HUDEP-2 (cell line): ENCODE data around the gene PLXNA4.

Experiments
- DNase-seq, 76 experiments: peaks; one replicate each; lab custom pipeline; 2025; ENCODE audit not compliant: unreplicated experiment in 76 of 76; lab: John Stamatoyannopoulos, UW

PLXNA4 gene

DNA sequence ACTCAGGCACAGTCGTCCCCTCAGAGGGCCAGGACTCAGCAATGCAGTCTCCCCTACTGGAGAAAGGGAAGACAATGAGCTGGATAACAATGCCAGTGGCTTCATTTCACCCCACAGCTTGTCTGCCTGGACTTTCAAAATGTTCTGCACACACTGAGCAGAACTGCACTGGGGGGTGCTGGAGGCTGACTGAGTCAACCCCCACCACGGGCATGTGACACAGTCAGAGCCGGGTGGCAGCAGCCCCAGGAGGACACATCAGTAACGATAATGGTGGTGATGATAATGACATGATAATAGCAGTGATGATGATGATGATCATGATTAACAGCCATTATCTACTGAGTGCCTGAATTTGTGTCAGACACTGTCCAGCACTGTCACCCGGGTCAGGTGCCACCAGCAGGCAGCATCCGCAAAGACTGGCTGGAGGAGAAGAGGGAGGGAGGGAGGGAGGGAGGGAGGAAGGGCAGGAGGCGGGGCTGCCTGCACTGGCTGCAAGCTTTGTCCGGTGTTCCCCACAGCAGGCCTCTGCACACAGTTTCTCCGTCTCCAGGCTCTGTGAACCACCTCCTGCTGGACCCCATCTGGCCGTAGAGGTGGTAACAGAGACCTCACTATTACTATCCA is 67.4 kb downstream of the PLXNA4 start:
- no peak for DNase-seq

DNA sequence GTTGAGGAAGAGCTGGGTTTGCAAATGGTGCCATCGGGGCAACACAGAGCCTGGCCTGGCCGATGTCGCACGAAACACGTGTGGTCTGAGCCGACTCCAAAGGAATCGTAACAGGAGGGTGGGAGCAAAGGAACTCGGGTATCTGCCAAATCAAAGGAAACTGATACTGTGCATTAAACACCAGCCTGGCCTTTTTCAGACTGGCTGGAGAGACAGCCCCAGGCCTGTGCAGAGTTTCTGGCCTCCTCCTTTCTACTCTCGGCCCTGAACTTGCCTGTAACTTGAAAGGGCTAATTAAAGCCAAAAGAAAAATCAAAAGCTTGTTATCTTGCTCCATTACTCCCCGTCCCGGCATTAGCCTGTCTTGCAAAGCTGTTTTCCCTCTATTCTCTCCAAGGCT is 71.4 kb downstream of the PLXNA4 start:
- DNase-seq, result no peak

DNA sequence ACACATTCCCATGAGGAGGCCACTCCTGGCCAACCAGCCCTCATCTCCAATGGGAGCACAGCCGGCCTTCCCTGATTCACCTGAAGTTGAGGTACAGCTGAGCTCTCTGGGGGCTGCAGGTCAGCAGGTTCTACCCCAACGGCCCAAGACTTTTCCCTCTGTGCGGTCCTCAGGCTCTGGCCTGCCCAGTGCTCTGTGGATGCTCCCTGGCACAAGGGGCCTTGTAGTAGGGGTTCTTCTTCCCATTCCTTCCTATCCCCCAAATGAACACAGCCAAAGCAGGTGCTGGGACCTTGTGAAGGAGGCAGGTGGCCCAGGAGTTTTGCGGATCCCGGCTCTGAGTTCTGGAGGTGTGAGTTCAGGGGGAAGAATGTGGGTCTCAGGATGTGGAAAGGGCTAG is 72.2 kb downstream of the PLXNA4 start:
- DNase-seq, result no peak

DNA sequence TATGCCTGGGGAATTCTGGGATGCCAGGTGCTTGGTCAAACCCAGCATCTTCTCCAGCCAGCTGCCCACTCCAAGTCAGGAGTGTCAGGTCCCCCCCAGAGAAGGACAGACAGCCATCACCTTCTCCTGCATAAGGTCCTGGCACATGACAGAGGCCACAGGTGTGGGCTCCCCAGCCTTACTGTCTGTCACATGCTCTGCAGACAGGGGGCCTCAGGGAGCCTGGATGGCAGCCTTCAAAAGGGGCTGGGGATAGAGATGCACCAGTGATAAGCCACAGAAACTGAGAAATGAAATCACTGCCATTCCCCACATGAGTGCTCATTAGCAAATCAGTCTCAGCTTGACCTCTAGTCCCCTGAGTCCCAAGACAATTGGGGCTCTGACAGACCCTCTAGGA is 72.9 kb downstream of the PLXNA4 start:
- no peak for DNase-seq

DNA sequence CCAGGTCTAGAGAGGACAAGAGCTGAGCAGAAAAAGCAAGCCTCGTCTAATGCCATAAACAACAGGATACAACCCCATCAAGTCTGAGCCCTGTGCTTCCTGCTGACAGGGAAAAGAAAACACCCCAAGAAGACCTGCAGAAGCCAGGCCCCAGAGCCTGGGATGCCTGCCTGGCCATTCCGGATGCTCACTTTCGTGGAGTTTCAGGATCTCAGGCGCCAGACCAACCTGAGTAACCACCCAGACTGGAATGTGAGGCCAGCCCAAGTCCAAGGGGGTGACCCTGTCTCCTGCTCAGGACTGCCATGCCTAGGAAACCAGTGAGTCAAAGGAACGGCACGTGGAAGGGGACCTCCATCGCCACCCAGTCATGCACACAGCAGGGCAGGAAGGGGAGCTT is 74.3 kb downstream of the PLXNA4 start:
- no peak for DNase-seq

DNA sequence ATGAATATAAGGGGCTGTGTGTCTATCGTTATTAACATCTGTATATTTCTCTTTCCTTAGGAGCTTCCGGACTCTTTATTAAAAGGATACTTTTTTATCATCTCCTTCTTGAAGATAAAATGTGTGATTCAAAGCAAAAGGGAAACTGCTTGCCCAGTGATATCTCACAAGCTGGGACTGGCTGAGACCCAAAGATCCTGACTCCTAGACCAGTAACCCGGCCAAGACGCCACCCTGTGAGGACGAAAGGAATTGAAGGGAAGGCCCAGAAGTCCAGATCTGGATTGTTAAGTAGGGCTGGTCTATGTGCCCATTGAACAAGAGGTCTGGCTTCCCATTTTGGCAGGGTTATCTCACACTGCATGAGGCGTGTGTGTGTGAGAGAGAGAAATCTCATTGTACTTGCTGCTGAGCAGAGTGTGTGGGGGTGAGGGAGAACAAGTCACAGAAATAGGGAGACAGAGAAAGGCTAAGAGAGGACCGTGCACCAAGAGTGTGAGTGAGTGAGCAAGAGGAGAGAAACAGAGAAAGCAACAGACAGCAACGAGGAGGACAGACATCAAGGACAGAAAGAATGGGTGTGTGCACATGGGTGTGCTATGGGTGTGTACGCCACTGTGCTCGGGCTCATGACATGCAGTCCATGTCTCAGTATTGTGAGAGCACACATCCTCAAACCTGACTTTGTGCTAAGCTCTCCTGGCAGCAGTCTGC is 75.4 kb downstream of the PLXNA4 start:
- DNase-seq, result peak in 2 of 76 experiments; percentile 2

DNA sequence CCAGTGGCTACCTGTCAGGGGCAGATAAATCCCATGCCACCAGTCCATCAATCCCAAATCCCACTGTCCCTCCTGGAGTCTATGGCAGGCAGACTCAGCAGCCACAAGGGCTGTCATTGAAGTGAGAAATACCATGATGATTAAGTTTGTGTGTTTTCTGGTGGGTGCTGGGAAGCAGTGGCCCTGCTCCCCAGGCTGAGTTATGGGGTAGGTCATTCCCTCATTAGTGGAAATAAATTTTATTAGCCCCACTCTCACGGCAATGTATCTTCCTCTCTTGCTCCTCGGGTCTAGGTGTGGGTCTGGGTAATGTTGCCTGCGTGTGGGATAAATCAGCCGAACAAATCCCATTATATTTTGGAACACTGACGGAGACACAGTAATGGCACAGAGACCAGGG is 76.8 kb downstream of the PLXNA4 start:
- no peak for DNase-seq

DNA sequence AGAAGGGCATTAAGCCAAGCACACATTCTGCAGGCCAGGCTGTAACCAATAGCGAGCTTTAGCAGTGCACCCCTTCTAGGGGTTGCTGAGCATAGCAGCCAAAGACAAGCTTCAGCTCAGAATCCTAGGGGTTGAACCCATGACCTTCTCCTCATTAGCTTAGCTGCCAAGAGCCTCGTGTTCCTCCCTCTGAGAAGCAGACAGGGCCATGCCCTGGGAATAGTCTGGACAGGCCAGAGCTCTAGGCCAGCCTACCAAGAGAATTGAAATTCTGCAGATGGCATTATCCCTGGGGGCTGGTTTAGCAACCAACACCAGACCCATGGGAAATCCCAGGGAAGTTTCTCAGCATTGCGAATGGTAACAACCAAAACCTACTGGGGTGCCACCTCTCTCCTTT is 77.2 kb downstream of the PLXNA4 start:
- no peak for DNase-seq

DNA sequence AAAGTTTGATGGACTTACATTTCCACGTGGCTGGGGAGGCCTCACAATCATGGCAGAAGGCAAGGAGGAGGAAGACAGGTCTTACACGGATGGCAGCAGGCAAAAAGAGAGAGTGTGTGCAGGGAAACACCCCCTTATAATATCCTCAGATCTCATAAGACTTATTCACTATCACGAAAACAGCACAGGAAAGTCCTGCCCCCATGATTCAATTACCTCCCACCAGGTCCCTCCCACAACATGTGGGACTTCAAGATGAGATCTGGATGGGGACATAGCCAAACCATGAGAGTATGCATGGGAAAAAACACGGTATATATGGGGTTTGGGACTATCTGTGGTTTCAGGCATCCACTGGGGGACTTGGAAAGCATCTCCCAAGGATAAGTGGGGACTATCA is 78.0 kb downstream of the PLXNA4 start:
- no peak for DNase-seq

DNA sequence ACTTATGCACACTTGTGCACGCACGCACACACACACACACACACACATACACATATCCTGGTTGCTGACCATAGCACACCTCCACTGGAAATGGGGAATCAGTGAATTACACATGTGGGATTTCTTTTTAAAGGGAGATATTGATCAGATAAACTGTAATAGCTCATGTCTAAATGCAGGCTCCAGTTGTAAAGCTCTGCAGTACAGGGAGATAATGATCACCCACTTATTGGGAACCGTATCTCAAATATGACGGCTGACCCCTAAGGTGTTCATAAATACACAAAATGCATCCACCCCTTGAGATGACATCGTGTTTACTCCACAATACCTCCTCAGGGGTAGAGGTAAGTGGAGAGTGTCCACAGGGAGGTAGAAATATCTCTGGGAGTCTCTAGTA is 79.2 kb downstream of the PLXNA4 start:
- no peak for DNase-seq

DNA sequence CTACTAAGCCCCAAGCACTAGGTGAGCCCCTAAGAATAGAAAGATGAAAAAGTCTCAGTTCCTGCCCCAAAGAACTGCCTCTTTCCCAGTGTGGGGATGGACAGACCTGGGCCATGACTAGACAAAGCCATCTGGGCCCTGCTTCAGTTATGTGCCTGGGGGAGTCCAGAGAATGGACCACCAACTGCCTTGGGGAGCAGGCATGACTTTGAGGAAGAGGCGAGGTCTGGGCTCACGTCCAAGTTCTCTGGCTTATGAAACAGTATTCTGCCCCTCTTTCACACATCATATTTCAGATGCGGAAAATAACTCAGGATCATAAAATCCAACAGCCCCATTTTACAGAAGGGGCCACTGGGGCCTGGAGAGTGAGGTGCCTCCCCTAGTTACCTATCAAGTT is 80.3 kb downstream of the PLXNA4 start:
- no peak for DNase-seq

DNA sequence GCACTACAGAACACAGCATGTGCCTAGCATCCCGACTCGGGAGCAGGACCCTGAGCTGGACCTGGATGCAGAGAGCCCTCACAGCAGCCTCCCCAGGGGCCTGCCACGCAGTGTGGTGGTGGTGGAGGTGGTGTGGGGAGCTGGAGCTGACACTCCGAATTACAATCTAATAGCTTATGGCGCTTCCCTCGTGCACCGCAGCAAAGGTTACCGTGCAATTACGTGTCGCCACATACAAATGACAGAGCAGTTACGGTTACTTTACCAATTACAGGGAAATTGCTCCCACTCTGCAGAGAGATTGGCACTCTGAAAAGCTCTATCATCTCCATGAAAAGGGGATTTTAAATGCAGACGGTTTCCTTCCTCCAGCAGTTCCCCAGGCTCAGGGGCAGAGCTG is 81.8 kb downstream of the PLXNA4 start:
- DNase-seq, result no peak

DNA sequence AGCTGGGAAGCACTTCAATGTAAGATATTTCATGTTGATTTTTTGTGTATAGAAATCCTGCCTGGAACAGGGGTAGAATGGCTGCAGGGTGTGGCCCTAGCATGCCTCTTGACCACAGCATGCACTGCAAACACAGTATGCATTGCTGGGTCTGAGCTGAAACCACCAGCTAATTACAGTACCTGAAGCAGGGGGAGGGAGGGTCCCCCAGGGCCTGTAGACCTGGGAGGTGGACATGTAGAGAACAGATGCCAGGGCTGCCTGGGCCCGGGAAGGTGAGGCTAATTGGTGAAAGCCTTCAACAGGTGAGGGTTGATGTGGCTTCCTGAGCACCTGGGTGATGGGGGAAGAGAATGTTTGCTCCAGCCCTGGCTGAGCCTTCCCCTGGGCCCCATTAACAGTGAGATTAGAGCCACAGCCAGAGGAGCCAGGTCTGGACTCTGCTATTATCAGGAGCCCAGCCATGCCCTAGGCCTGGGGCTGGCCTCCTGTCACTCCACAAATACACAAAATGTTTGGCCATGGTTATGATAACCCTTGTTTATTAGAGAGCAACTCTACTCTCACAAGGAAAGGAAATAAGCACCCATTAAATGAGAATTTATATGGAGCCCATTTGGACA is 83.3 kb downstream of the PLXNA4 start:
- DNase-seq, result no peak

DNA sequence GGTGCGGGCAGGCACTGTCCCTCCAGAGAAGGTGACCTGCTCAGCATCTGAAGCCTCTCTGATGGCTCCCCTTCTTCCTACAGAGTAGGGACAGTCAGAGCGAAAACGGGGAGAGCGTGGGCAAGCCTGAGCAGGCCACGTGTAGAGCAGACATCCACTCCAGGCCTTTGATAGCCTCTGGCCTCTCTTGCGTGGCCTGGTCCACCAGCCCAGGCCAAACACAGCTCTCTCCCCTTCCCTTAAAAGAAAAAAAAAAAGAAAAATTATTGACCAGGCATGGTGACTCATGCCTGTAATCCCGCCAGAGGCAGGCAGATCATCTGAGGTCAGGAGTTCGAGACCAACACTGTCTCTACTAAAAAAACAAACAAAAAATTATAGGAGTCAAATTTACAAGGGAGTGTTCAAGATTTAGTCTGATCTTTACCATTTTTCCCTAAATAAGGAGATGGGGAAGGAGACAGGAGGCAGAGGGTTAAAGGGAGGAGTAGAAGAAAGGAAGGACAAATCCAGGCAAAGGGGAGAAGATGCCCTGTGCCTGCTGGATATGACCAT is 84.8 kb downstream of the PLXNA4 start:
- DNase-seq, result no peak

DNA sequence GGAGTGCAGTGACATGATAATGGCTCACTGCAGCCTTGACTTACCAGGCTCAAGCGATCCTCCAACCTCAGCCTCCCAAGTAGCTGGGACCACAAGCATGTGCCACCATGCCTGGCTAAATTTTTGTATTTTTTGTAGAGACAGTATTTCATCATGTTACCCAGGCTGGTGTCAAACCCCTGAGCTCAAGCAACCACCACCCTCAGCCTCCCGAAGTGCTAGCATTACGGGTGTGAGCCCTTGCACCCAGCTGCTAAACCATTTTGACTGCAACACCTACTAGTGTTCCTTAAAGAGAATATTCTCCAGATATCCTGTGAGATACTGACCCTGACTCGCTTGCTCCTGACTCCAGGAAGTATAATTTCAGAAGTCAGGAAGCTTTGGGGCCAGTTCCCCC is 85.8 kb downstream of the PLXNA4 start:
- no peak for DNase-seq

DNA sequence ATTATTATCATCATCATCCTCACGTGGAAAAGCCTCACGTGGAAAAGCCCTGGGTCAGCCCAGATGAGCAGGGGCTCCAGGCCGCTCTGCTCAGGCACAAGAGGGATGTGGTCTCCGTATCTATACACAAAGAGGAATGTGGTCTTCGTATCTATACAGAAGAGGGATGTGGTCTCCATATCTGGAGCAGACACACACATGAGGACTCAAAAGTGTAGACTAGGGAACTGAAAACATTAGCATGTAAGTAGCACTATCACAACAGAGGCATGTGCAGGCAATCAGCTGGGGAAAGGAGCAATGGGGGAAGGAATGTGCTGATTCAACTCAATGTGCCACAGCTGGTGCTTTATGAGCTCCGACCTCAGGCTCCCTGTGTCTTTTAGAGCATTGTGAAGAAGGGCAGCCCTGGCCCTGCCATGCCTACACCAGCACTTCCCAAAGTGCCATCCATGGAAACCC is 86.5 kb downstream of the PLXNA4 start:
- DNase-seq, result peak in 19 of 76 experiments; percentile 1 to 72 (median 19)

DNA sequence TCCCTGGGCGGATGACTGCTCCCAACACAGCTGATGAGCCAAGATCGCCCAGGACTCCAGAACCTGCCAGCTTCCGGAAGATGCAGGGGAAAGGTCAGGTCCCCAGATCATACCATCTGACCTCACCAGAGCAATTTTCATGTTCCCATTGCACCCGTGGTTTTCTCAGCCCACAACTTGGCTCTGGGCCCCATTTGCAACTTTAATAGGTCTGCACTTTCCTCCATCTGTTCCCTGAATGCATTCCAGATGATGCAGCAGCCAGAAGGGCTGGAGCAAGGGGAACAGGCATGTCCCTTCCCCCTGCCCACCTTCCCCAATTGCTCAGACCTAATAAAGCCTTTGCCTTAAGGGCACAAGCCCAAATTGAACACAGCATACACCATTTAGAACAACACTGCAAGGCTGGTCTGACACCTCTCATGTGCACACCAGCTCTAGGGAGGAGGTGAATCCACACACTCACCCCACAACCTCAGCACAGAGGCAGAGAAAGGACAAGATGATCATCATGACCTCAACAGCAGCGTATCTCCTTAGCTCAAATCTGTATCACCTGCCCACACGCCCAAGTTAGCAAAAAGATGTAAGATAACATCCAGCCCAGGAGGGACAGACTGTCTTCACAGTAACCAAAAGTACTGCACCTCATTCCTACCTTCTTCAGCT is 87.5 kb downstream of the PLXNA4 start:
- DNase-seq, result no peak

DNA sequence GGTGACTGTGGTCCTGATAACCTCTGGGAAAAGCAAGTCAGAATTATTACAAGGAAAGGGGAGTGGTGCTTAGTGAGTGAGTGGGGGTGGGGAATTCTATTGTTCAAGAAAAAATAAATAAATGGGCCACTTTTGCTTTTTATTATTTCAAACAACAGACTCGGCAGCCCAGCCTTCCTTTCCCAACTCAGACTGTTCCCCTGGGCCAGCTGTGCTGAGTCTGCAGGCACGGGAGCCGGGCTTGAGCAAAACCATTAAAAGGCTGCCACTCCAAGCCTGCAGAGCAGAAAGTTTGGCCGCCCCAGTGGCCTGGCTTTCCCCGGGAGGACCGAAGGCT is 90.0 kb downstream of the PLXNA4 start:
- no peak for DNase-seq

DNA sequence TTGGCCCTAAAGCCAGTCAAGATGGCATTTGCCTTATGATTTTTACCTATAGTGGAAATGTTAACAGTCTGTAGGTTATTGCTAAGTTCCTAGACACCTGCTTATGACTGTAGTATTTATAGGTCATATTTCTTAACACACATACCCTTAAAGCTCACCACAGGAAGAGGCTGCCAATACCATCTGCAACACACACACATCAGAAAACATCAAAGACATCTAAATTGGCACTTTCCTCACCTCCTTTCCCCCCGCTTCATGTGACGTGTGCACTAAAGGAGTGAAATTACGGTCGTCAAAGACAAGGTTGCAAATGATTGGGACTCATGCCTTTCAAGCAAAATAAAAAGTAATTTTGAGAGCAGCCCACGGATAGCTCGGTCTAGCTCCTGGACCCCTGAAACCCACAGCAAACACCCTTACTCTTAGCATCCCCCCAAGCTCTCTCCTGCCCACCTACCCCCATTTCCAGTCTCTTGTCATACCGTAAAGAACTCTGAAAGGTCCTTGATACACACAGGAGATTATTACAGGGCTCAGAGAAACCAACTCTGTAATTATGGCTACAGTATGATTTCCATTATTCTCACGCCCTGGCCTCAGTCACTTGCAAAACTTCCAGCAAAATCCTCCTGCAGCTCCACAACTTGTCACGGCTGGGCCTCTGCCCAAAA is 90.5 kb downstream of the PLXNA4 start:
- DNase-seq, result no peak

DNA sequence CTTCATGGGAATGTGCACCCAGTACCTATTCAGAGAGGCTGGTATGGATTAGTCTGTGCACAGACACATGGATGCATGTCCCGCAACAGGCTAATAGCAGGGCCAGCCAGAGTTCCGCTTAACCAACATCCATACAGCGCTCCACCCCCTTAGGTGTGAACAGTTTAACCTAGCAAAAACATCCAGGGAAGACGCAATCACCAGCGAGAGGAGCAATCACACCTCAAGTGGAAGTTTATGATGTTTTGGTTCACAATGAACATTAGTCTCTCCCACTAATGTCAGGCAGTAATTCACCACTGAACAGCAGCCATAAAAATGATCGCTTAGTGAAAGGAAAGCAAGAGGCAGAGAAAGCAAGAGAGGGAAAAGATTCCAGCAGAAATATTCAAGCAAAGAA is 91.1 kb downstream of the PLXNA4 start:
- no peak for DNase-seq

DNA sequence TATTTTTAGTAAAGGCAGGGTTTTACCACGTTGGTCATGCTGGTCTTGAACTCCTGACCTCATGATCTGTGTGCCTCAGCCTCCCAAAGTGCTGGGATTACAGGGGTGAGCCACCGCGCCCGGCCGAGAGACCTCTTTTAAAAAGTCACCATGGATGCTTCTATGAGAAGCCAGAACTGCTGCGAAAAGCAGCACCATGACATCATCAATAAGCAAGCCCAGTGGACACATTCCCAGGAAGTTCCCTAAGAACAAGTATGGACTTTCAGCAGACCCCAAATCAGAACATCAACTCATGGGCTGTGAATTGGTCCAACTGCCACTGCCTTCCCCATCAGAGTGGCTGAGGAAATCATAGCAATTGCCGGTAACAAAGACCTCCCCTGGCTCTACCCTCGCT is 93.4 kb downstream of the PLXNA4 start:
- DNase-seq, result no peak
